Mucosa of rectum (tissue), 2 donors: ENCODE data around the gene ALK.

Experiments
- H3K27ac ChIP-seq, 2 donors: one replicate each; pipeline ENCODE4 v1.7.0; 2013; ENCODE audit warnings: inconsistent platforms in 2 of 2, low read depth in 2 of 2, low read length in 2 of 2
- H3K27me3 ChIP-seq, 2 donors: one replicate each; pipeline ENCODE4 v1.7.0; 2013; ENCODE audit warnings: low read length in 2 of 2; ENCODE audit not compliant: control insufficient read depth in 2 of 2, insufficient read depth in 2 of 2
- H3K36me3 ChIP-seq, 2 donors: one replicate each; pipeline ENCODE4 v1.7.0; 2013; ENCODE audit warnings: low read length in 2 of 2; ENCODE audit not compliant: control insufficient read depth in 2 of 2, insufficient read depth in 2 of 2
- H3K4me1 ChIP-seq, 2 donors: one replicate each; pipeline ENCODE4 v1.7.0; 2013; ENCODE audit warnings: low read length in 2 of 2, mild to moderate bottlenecking in 1 of 2; ENCODE audit not compliant: control insufficient read depth in 2 of 2, insufficient read depth in 2 of 2
- H3K4me3 ChIP-seq, 2 donors: one replicate each; pipeline ENCODE4 v1.7.0; 2013; ENCODE audit warnings: low read length in 2 of 2
- H3K9ac ChIP-seq, 2 donors: one replicate each; pipeline ENCODE4 v1.7.0; 2013; ENCODE audit warnings: low read length in 2 of 2, low read depth in 1 of 2, mild to moderate bottlenecking in 1 of 2
- H3K9me3 ChIP-seq, 2 donors: one replicate each; pipeline ENCODE4 v1.7.0; 2013; ENCODE audit warnings: low read length in 2 of 2; ENCODE audit not compliant: control insufficient read depth in 2 of 2
- donor health status: healthy.
- donor health status: Normal muscosa, but diverticular disease.

The ALK gene

DNA sequence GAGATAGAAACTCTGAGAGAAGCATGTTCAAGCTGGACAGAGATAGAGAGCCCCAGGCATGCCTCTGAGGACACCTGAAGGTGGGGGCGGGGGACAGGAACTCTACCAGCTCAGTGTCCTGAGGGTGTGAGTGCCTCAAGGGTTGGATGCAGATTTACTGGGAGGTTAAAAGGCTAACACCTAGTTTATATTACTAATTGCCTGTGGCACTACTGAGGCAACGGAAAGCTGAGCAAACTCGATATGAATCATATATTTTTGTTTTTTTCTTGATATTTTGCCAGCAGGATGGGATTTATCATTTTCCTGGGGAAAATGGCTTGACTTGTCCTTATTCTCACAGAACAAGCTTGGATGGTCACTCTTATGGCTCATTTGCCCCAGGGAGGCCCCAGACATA is 319.5 kb downstream of the ALK start:
- H3K27me3 ChIP-seq: no peaks in the 10 kb centered on the region
- no peak overlapping the region for H3K9ac ChIP-seq
- no peak overlapping the region for H3K27ac ChIP-seq
- no peak overlapping the region for H3K4me3 ChIP-seq
- H3K36me3 ChIP-seq: no peaks in the 10 kb centered on the region
- no peaks in the 10 kb centered on the region for H3K9me3 ChIP-seq
- no peaks in the 10 kb centered on the region for H3K4me1 ChIP-seq

- no peak overlapping the region for H3K27ac ChIP-seq
- H3K9me3 ChIP-seq: no peaks in the 10 kb centered on the region
- no peaks in the 10 kb centered on the region for H3K27me3 ChIP-seq
- no peaks in the 10 kb centered on the region for H3K4me1 ChIP-seq
- H3K9ac ChIP-seq: no peak overlapping the region
- no peak overlapping the region for H3K4me3 ChIP-seq
- no peaks in the 10 kb centered on the region for H3K36me3 ChIP-seq
These were observed 320.1 kb downstream of the ALK start for GRCh38 chr2:29601321-29601720.

DNA sequence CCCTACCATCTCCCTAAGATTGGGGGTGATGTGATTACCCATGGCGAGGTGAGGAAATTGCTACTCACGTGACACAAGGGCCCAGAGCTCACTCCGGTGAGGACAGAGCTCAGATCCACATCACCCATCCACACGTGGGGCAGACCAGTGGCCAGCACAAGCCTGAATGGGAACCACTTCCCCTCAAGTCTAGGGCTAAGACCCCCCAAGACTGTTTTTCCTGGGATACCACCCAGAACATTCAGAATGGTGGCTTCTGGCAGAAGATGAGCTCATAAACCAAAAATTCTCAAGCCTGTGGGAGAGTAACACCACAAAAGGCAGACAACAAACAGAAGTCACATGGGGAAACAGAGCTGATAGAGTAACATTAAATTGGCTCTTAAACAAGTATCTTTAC is 321.4 kb downstream of the ALK start:
- Histone ChIP-seq H3K9ac (no peak overlapping the region), H3K27ac (no peak overlapping the region), H3K4me3 (no peak overlapping the region), H3K4me1 (no peaks in the 10 kb centered on the region), H3K9me3 (no peaks in the 10 kb centered on the region), H3K27me3 (no peaks in the 10 kb centered on the region), H3K36me3 (no peaks in the 10 kb centered on the region)

DNA sequence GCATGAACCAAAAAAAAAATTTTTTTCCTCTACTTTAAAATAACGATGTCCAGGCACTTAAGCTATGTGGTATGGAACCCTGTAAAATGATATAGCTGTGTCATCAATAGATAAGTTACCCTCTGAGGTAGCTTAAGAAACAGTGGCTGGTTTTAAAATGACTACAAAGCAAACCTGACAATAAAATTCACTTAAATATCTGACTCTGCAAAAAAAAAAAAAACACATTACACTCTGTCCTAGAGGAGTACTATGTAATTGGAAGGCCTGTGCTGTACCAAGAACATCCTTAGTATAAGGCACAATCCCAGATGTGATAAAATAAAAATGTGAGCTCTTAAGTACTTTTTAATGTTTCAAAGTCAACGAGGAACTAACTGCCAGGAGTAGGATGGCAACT is 322.4 kb downstream of the ALK start:
- H3K27ac ChIP-seq: no peak overlapping the region
- H3K4me3 ChIP-seq: no peak overlapping the region
- no peaks in the 10 kb centered on the region for H3K4me1 ChIP-seq
- no peaks in the 10 kb centered on the region for H3K27me3 ChIP-seq
- H3K9ac ChIP-seq: no peak overlapping the region
- no peaks in the 10 kb centered on the region for H3K36me3 ChIP-seq
- H3K9me3 ChIP-seq: no peaks in the 10 kb centered on the region

- Histone ChIP-seq H3K9me3 (no peaks in the 10 kb centered on the region), H3K4me3 (no peak overlapping the region), H3K36me3 (no peaks in the 10 kb centered on the region), H3K27ac (no peak overlapping the region), H3K27me3 (no peaks in the 10 kb centered on the region), H3K9ac (no peak overlapping the region), H3K4me1 (no peaks in the 10 kb centered on the region)
These were observed 324.4 kb downstream of the ALK start for GRCh38 chr2:29597035-29597434.

DNA sequence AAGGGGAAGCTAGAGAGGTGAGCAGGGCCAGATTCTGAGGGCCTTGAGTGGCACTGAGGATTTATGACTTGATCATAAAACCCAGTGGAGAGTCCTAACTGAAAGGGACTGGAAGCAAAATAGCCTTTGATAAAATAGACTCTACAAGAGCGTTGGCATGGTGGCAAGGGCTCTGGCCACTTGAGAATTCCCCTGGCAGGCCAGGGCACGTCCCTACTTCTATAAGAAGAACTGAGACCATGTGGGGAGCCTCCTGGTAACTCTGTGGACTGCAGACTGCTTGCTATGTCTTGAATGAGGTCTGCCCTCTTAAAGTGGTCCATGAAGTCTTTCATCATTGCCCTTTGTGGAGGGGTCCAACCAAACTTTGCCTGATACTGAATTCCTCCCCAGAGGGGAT is 324.8 kb downstream of the ALK start:
- Histone ChIP-seq H3K4me1 (no peaks in the 10 kb centered on the region), H3K27me3 (no peaks in the 10 kb centered on the region), H3K27ac (no peak overlapping the region), H3K9ac (no peak overlapping the region), H3K36me3 (no peaks in the 10 kb centered on the region), H3K4me3 (no peak overlapping the region), H3K9me3 (no peaks in the 10 kb centered on the region)

- Histone ChIP-seq H3K27ac (no peak overlapping the region), H3K9ac (no peak overlapping the region), H3K4me1 (no peaks in the 10 kb centered on the region), H3K4me3 (no peak overlapping the region), H3K27me3 (no peaks in the 10 kb centered on the region), H3K9me3 (no peaks in the 10 kb centered on the region), H3K36me3 (no peaks in the 10 kb centered on the region)
These were observed 329.8 kb downstream of the ALK start for GRCh38 chr2:29591600-29591999.

GRCh38 chr2:29590211-29590610 is 331.2 kb downstream of the ALK start:
- Histone ChIP-seq H3K9me3 (no peaks in the 10 kb centered on the region), H3K4me3 (no peak overlapping the region), H3K27ac (no peak overlapping the region), H3K9ac (no peak overlapping the region), H3K4me1 (no peaks in the 10 kb centered on the region), H3K36me3 (no peaks in the 10 kb centered on the region), H3K27me3 (no peaks in the 10 kb centered on the region)

DNA sequence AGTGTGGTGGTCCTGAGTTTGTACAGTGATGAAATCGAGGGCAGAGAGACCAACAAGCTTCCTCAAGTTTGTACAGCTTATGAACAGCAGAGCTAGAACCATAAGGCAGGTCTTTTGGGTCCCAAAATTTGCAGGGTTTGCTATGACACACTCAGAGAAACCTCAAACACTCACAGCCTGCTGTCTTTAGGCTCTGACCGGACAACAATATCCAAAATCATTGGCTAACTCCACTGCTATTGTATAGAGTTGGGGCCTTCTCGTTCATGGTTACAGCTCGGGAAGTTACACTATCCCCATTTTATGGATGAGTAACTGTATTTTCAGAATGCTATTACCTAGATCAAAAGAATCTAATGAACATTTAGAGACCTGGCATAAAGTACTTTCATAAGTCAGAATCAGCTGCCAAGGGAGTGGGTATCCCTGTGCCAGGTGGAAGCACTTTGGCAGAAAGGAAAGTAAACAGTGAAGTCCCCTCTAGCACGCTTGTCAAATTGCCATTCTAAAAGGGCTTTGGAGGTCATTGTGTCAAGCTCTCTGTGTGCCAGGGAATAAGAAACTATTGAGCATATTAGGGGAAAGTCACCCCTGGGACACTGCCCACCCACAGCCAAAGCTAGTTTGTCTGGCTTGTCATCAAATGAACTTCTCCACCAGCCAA is 331.8 kb downstream of the ALK start:
- Histone ChIP-seq H3K9ac (no peak overlapping the region), H3K4me1 (no peaks in the 10 kb centered on the region), H3K4me3 (no peak overlapping the region), H3K36me3 (no peaks in the 10 kb centered on the region), H3K27me3 (no peaks in the 10 kb centered on the region), H3K27ac (no peak overlapping the region), H3K9me3 (no peaks in the 10 kb centered on the region)

DNA sequence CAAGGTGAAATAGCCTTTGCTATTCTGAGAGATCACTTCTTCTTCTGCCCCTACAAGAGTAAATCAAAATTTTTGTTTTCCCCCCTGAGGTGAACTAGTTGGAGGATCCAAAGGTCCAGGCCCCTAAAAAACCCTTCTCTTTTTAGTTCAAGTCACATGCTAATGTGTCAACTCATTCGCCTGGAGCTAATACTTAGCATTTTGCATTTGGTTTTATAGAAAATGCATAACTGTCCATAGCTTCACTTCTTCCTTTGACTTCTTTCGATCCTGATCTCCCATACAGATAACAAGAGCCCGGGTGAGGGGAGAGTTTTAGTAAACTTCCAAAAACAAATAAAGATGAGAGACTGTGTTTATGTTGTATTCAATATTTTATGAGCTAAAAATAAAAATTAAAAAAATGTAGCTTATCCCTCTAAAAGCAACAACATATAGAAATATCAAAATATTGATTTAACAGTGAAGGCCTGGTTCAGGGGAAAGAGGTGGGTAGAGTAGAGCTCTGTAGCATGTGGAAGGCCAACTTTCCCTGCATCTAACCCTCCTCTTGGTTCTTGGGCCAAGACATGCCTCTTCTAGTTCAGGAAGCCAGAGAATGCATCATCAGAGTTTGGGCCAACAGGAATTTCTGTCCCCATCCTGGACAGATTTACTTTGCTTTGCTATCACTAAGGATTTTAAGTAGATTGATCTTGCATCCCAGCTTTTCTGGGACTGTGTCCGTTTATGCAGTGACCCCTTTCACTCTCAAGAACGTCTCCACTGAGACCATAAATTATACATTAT is 333.8 kb downstream of the ALK start:
- Histone ChIP-seq H3K9ac (no peak overlapping the region), H3K9me3 (no peaks in the 10 kb centered on the region), H3K27me3 (no peaks in the 10 kb centered on the region), H3K4me3 (no peak overlapping the region), H3K27ac (no peak overlapping the region), H3K4me1 (no peaks in the 10 kb centered on the region), H3K36me3 (no peaks in the 10 kb centered on the region)
